ENCODE results near the gene CTAGE15.
"Not testable (repeated sequence)": the region's sequence is repeated elsewhere in the genome, so short reads cannot be mapped to it uniquely, and the experiment has no call there.

Gene CTAGE15

DNA sequence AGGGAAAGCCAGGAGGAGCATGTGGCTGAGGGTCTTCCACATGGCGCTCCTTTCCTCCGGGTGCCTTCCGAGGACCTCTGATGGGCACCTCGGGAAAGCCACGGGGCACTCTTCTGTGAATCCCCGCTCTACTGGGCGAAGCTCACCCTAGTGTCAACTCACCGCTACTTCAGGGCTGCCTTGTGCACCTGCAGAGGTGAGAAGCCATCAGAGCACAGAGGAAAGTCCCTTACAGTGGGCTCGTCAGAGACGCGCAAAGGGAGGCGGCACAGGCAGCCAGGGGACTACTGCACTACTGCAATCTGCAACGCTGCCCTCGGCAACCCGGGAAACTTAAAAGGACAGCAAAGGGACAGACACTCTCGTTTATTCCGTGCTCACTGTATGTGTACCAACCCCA is 50.5 kb downstream of the CTAGE15 start:
- WGBS (ENCODE audit: insufficient coverage, insufficient read length): no CpG with 5 or more reads among the region's 17 CpGs
- H3K4me3 ChIP-seq (ENCODE audit: low read length); H3K36me3 ChIP-seq (ENCODE audit: control insufficient read depth, insufficient read depth, low read length); H3K27ac ChIP-seq (ENCODE audit: low read length); DNase-seq (ENCODE audit: low read depth, low spot score); H3K4me1 ChIP-seq (ENCODE audit: control insufficient read depth, insufficient read depth, low read length); H3K27me3 ChIP-seq (ENCODE audit: control insufficient read depth, insufficient read depth, low read length); H3K9me3 ChIP-seq (ENCODE audit: control insufficient read depth, insufficient read depth, low read length): not testable (repeated sequence)

Measured in iPS DF 6.9 (cell line).